Common myeloid progenitor, CD34-positive (primary cell): ENCODE data around the gene CLDN8.

Experiments
- CTCF ChIA-PET: fragments of 350-600 bp; sonication (Branson Sonifier 250); formaldehyde crosslinking; loops from one replicate; lab custom pipeline; 2021; ENCODE audit warnings: antibody characterized with exemption; lab: Charles Lee
- POLR2A ChIA-PET: fragments of 350-600 bp; sonication (Branson Sonifier 250); formaldehyde crosslinking; loops from one replicate; lab custom pipeline; 2021; ENCODE audit warnings: antibody characterized with exemption; lab: Charles Lee
- DNase-seq, 3 donors: peaks; one replicate each; pipeline versions ENCODE4 v3.0.0 to v3.0.0-alpha.2; 2013
- H3K27ac ChIP-seq, 2 experiments: 1 replicate in 1 of 2; 2 replicates in 1 of 2; pipeline ENCODE4 v1.7.0; 2013; ENCODE audit warnings: inconsistent platforms in 2 of 2, low read length in 2 of 2, mild to moderate bottlenecking in 2 of 2, low read depth in 1 of 2, moderate library complexity in 1 of 2; ENCODE audit not compliant: severe bottlenecking in 2 of 2, insufficient read depth in 1 of 2, poor library complexity in 1 of 2
- H3K27me3 ChIP-seq, 5 experiments: replicated peaks in 2 of 5; 1 replicate in 3 of 5; 2 replicates in 2 of 5; pipeline versions ENCODE4 v1.6.1 to v1.7.0; 2013; ENCODE audit warnings: low read length in 4 of 5, mild to moderate bottlenecking in 2 of 5, moderate library complexity in 2 of 5, inconsistent platforms in 1 of 5; ENCODE audit not compliant: insufficient read depth in 5 of 5, control insufficient read depth in 4 of 5
- H3K36me3 ChIP-seq, 4 experiments: 1 replicate in 2 of 4; 2 replicates in 2 of 4; pipeline versions ENCODE4 v1.6.1 to v1.7.0; 2013; ENCODE audit warnings: low read length in 3 of 4, control low read depth in 1 of 4, mild to moderate bottlenecking in 1 of 4; ENCODE audit not compliant: control insufficient read depth in 4 of 4, insufficient read depth in 4 of 4
- H3K4me1 ChIP-seq, 4 experiments: 1 replicate in 3 of 4; 2 replicates in 1 of 4; pipeline versions ENCODE4 v1.6.1 to v1.7.1; 2013; ENCODE audit warnings: low read length in 3 of 4, mild to moderate bottlenecking in 3 of 4, control low read depth in 1 of 4, inconsistent platforms in 1 of 4, moderate library complexity in 1 of 4; ENCODE audit not compliant: control insufficient read depth in 4 of 4, insufficient read depth in 4 of 4; ENCODE audit errors: control extremely low read depth in 1 of 4
- H3K4me3 ChIP-seq, 7 experiments: 1 replicate in 4 of 7; 2 replicates in 3 of 7; pipeline versions ENCODE4 v1.5.1 to v1.7.0; 2013; ENCODE audit warnings: mild to moderate bottlenecking in 7 of 7, low read length in 6 of 7, moderate library complexity in 6 of 7, inconsistent platforms in 2 of 7, low read depth in 2 of 7, control low read depth in 1 of 7; ENCODE audit not compliant: insufficient read depth in 4 of 7, control insufficient read depth in 1 of 7; ENCODE audit errors: extremely low read depth in 1 of 7
- H3K9me3 ChIP-seq, 5 experiments: 1 replicate in 4 of 5; 2 replicates in 1 of 5; pipeline versions ENCODE4 v1.6.1 to v1.7.1; 2013; ENCODE audit warnings: low read length in 4 of 5, mild to moderate bottlenecking in 2 of 5, inconsistent platforms in 1 of 5, low read depth in 1 of 5, moderate library complexity in 1 of 5; ENCODE audit not compliant: control insufficient read depth in 4 of 5, insufficient read depth in 2 of 5; ENCODE audit errors: control extremely low read depth in 1 of 5
- WGBS: methylation state at CpG from one replicate; pipeline ENCODE4 v1.1.5; 2013; ENCODE audit not compliant: insufficient coverage; 5-methylcytosine and 5-hydroxymethylcytosine counted together

CLDN8 gene

GRCh38 chr21:30232011-30232410 is 16.1 kb upstream of the CLDN8 start:
- no CpG with 5 or more reads among the region's 1 CpG for WGBS
- DNase-seq, result no peak
- peaks cover 0 to 3% (median 0%) of the 10 kb centered on the region in 5 experiments for H3K9me3 ChIP-seq
- no peak overlapping the region for H3K4me3 ChIP-seq
- H3K4me1 ChIP-seq, result no peaks in the 10 kb centered on the region
- H3K27me3 ChIP-seq, result no peaks in the 10 kb centered on the region
- ChIA-PET POLR2A (no interaction called here), CTCF (no interaction called here)
- no peaks in the 10 kb centered on the region for H3K36me3 ChIP-seq
- H3K27ac ChIP-seq, result no peak overlapping the region

GRCh38 chr21:30227633-30228404 is 11.9 kb upstream of the CLDN8 start:
- POLR2A ChIA-PET, result no interaction called here
- Histone ChIP-seq H3K9me3 (peaks cover 0 to 3% (median 0%) of the 10 kb centered on the region in 5 experiments), H3K4me1 (no peaks in the 10 kb centered on the region), H3K27me3 (no peaks in the 10 kb centered on the region), H3K27ac (no peak overlapping the region), H3K36me3 (no peaks in the 10 kb centered on the region), H3K4me3 (no peak overlapping the region)
- no peak for DNase-seq
- CTCF ChIA-PET, result no interaction called here
- 100% methylated on average over 1 of the region's 3 CpGs for WGBS

DNA sequence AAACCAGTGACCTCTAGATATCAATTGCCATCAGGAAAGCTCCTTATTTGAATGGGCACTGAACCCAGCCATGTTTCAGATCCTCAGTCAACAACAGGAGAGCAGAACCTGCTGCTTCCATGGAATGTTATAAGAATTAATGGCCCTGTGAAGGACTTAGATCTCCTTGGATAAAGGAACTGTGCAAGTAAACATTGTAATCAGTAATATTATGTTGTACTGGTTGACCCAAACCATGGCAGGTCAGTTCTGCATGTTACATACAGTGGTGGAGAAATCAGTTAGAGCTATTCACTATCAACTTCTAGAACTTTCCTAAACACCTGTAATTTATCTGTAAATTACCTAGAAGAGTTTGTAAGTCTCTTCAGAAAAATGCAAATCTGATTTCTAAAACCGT is 11.2 kb upstream of the CLDN8 start:
- CTCF ChIA-PET, result no interaction called here
- Histone ChIP-seq H3K4me3 (no peak overlapping the region), H3K9me3 (peaks cover 0 to 3% (median 0%) of the 10 kb centered on the region in 5 experiments), H3K27ac (no peak overlapping the region), H3K4me1 (no peaks in the 10 kb centered on the region), H3K27me3 (no peaks in the 10 kb centered on the region), H3K36me3 (no peaks in the 10 kb centered on the region)
- WGBS, result no CpG with 5 or more reads among the region's 1 CpG
- no peak for DNase-seq
- POLR2A ChIA-PET, result no interaction called here

DNA sequence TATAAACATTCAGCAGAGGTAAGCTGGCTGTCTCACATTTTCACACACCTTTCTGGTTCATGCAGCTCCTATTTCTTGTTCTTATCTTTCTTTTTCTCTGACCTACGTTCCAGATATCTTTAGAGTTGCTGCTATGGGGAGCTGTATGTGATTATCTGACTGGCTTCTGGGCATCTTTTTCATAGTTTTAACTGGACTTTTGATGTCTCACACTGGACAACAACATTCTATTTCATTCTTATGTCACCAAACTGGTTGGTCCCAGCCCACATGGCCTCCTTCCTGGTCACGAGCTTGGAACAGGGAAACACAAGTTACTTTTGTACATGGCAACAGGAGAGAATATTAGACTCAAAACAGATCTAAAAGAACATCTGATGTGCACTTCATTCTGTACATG is 7.7 kb upstream of the CLDN8 start:
- Histone ChIP-seq H3K9me3 (peaks cover 0 to 3% (median 0%) of the 10 kb centered on the region in 5 experiments), H3K27me3 (no peaks in the 10 kb centered on the region), H3K4me1 (no peaks in the 10 kb centered on the region), H3K36me3 (no peaks in the 10 kb centered on the region), H3K4me3 (no peak overlapping the region), H3K27ac (no peak overlapping the region)
- WGBS, result 67% methylated on average over 1 of the region's 2 CpGs
- ChIA-PET POLR2A (no interaction called here), CTCF (no interaction called here)
- DNase-seq, result no peak

DNA sequence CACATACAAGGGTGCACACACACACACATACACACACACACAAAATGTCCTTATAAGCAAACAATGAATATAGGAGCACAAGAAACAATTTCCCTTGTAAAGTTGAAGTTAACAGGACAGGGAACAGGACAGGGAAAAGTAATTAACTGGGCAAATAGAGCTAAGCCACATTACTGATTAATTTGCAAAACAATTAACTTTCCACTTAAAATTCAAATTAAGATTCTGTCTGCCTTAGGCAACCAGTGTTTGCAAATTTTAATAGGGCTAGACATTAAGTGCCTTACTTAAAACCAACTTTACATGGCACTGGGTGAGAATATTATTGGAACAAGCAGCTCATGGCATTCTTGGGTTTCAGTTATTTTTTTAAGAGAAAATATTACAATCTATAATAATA is 6.8 kb upstream of the CLDN8 start:
- H3K4me3 ChIP-seq, result no peak overlapping the region
- ChIA-PET POLR2A (no interaction called here), CTCF (no interaction called here)
- H3K36me3 ChIP-seq, result no peaks in the 10 kb centered on the region
- DNase-seq, result no peak
- no peak overlapping the region for H3K27ac ChIP-seq
- no peaks in the 10 kb centered on the region for H3K9me3 ChIP-seq
- no peaks in the 10 kb centered on the region for H3K4me1 ChIP-seq
- H3K27me3 ChIP-seq, result no peaks in the 10 kb centered on the region

GRCh38 chr21:30211071-30211470 is 4.8 kb downstream of the CLDN8 start:
- ChIA-PET POLR2A (no interaction called here), CTCF (no interaction called here)
- no peak overlapping the region for H3K4me3 ChIP-seq
- WGBS, result no CpG with 5 or more reads among the region's 1 CpG
- no peaks in the 10 kb centered on the region for H3K4me1 ChIP-seq
- no peak for DNase-seq
- no peaks in the 10 kb centered on the region for H3K9me3 ChIP-seq
- H3K27ac ChIP-seq, result no peak overlapping the region
- H3K36me3 ChIP-seq, result no peaks in the 10 kb centered on the region
- H3K27me3 ChIP-seq, result no peaks in the 10 kb centered on the region

DNA sequence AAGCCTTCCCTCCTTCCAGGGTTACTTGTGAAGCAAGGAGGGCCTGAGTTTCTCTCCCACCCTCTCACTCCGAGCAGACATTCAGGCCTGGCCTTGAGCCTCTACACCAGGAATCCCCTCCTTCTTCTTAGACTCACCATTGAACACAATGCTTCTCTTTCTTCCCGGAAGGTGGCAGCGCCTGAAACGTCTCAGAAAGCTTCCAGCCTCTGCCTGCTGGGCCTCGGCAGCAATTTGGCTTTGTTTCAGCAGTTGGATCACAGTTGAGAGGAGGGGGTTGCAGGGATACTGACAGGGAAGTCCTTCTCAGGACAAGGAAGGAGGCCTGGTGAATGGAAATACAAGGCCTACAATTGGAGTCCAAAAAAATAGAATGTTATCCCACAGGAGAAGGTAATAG is 6.3 kb downstream of the CLDN8 start:
- H3K9me3 ChIP-seq, result no peaks in the 10 kb centered on the region
- no peaks in the 10 kb centered on the region for H3K36me3 ChIP-seq
- H3K27ac ChIP-seq, result no peak overlapping the region
- H3K4me3 ChIP-seq, result no peak overlapping the region
- CTCF ChIA-PET, result no interaction called here
- 88% methylated on average over 2 of the region's 5 CpGs for WGBS
- POLR2A ChIA-PET, result no interaction called here
- H3K27me3 ChIP-seq, result no peaks in the 10 kb centered on the region
- no peaks in the 10 kb centered on the region for H3K4me1 ChIP-seq
- DNase-seq, result no peak
